K562 (cell line): Measurements from ENCODE around the gene ANAPC5. TPM values are rescaled to one million over a fixed set of nuclear protein-coding genes. Genes with fewer than 3 reads are reported as not detected.

Experiments used
- ATAC-seq: fragments of 200-7000 bp; cut with Tn5 transposase; 3 replicates; pipeline ENCODE4 v1.9.1; 2020; ENCODE audit warnings: moderate library complexity
- BruUV-seq: library from RNA; stranded (reverse); fragments of 400-500 nt; replicated peaks from 2 replicates; lab custom pipeline; 2021; lab: Mats Ljungman, UMichigan
- CTCF ChIA-PET: fragments of 300-600 bp; formaldehyde crosslinking; extraction: SDS; loops from one replicate; lab custom pipeline; 2021; ENCODE audit warnings: low intra/inter-chr PET ratio; lab: Yijun Ruan, JAX
- POLR2A ChIA-PET: fragments of 300-600, 350-650 bp; sonication (Branson Sonifier 250); formaldehyde crosslinking; extraction: SDS; loops from one replicate; lab custom pipeline; 2021; ENCODE audit warnings: antibody characterized with exemption, inconsistent platforms; lab: Yijun Ruan, JAX
- DNase-seq, 4 experiments: peaks; one replicate each; pipeline versions ENCODE4 v3.0.0 to v3.0.0-alpha.2; 2011 to 2018; ENCODE audit warnings: low spot score in 3 of 4, mixed read lengths in 3 of 4; ENCODE audit errors: extremely low read depth in 1 of 4
- FAIRE-seq: peaks from 2 replicates; lab custom pipeline; 2011; peaks lifted over from hg19 to GRCh38; lab: Jason Lieb, UNC
- H2AFZ ChIP-seq: 2 replicates; pipeline ENCODE4 v1.6.0; 2011; ENCODE audit warnings: low read depth, low read length, control low read depth, inconsistent platforms
- H3K27ac ChIP-seq: fragments of 200-600 bp; 3 replicates; pipeline ENCODE4 v1.8.0; 2011; ENCODE audit warnings: low read depth, mild to moderate bottlenecking, control low read depth, inconsistent platforms, low read length, moderate library complexity, mixed read lengths; ENCODE audit errors: extremely low read depth
- H3K27me3 ChIP-seq, 2 experiments: fragments of 300-600 bp in 1 of 2; 2 replicates in 1 of 2; 3 replicates in 1 of 2; pipeline versions ENCODE4 v1.6.0 to v1.8.0; 2011; ENCODE audit warnings: inconsistent platforms in 2 of 2, low read length in 2 of 2, mild to moderate bottlenecking in 1 of 2, mixed read lengths in 1 of 2, moderate library complexity in 1 of 2; ENCODE audit not compliant: control insufficient read depth in 2 of 2, insufficient read depth in 2 of 2
- H3K36me3 ChIP-seq: fragments of 300-600 bp; 3 replicates; pipeline ENCODE4 v1.8.0; 2011; ENCODE audit warnings: mild to moderate bottlenecking, low read length, inconsistent platforms; ENCODE audit not compliant: control insufficient read depth, insufficient read depth
- H3K4me1 ChIP-seq, 2 experiments: fragments of 200-600 bp in 1 of 2; replicated peaks in 1 of 2; 2 replicates in 1 of 2; 3 replicates in 1 of 2; pipeline versions ENCODE4 v1.5.1 to v1.8.0; 2011; ENCODE audit warnings: inconsistent platforms in 2 of 2, low read length in 2 of 2, mild to moderate bottlenecking in 1 of 2, mixed read lengths in 1 of 2, moderate library complexity in 1 of 2; ENCODE audit not compliant: control insufficient read depth in 2 of 2, insufficient read depth in 2 of 2
- H3K4me2 ChIP-seq: 2 replicates; pipeline ENCODE4 v1.6.1; 2011; ENCODE audit warnings: low read length, control low read depth, inconsistent platforms, mixed read lengths; ENCODE audit not compliant: insufficient read depth
- H3K4me3 ChIP-seq: fragments of 200-600 bp; sonication (generic), shearing (Covaris generic); 2 replicates; pipeline ENCODE4 v1.5.1; 2016; ENCODE audit warnings: control low read depth, inconsistent platforms
- H3K79me2 ChIP-seq: fragments of 200-600 bp; 3 replicates; pipeline ENCODE4 v1.8.0; 2011; ENCODE audit warnings: low read length, inconsistent platforms; ENCODE audit not compliant: control insufficient read depth, insufficient read depth
- H3K9ac ChIP-seq, 2 experiments: 2 replicates each; pipeline versions ENCODE4 v1.6.0 to v1.6.1; 2011; ENCODE audit warnings: low read depth in 2 of 2, low read length in 2 of 2, control low read depth in 1 of 2, inconsistent platforms in 1 of 2, mild to moderate bottlenecking in 1 of 2, mixed read lengths in 1 of 2; ENCODE audit not compliant: insufficient read depth in 1 of 2
- H3K9me1 ChIP-seq: one replicate; pipeline ENCODE4 v1.6.0; 2011; ENCODE audit warnings: inconsistent platforms, mild to moderate bottlenecking, low read length, moderate library complexity; ENCODE audit not compliant: control insufficient read depth, insufficient read depth
- H3K9me3 ChIP-seq: replicated peaks from 2 replicates; pipeline ENCODE4 v1.5.1; 2011; ENCODE audit warnings: low read depth, low read length, inconsistent platforms; ENCODE audit not compliant: control insufficient read depth, insufficient read depth
- H4K20me1 ChIP-seq: replicated peaks from 2 replicates; pipeline ENCODE4 v1.6.1; 2011; ENCODE audit warnings: low read length, inconsistent platforms, mixed read lengths; ENCODE audit not compliant: control insufficient read depth, insufficient read depth
- CEBPB ChIP-seq: fragments of 450-650 bp; IDR thresholded peaks from 2 replicates; pipeline ENCODE4 v1.6.1; 2016; ENCODE audit warnings: missing genetic modification characterization, missing compliant biosample characterization
- DEAF1 ChIP-seq: fragments of 450-650 bp; formaldehyde crosslinking; IDR thresholded peaks from 2 replicates; pipeline ENCODE4 v1.4.0; 2020; ENCODE audit warnings: mild to moderate bottlenecking, moderate library complexity
- HDAC6 ChIP-seq: IDR thresholded peaks from 2 replicates; pipeline ENCODE4 v1.6.1; 2012; ENCODE audit warnings: low read depth, mild to moderate bottlenecking, control low read depth, inconsistent platforms, low read length, moderate library complexity
- MBD1 ChIP-seq: fragments of 250-450 bp; sonication (Bioruptor Pico); IDR thresholded peaks from 2 replicates; pipeline ENCODE4 v1.8.0; 2022; ENCODE audit warnings: inconsistent platforms
- MEF2A ChIP-seq: IDR thresholded peaks from 2 replicates; pipeline ENCODE4 v1.6.1; 2011; ENCODE audit warnings: low read depth, mild to moderate bottlenecking, low read length, moderate library complexity; ENCODE audit not compliant: control insufficient read depth
- MTA3 ChIP-seq: fragments of 450-650 bp; formaldehyde crosslinking; IDR thresholded peaks from 2 replicates; pipeline ENCODE4 v1.6.1; 2017; ENCODE audit warnings: mild to moderate bottlenecking, borderline replicate concordance
- NCOA2 ChIP-seq, 2 experiments: fragments of 450-650 bp; IDR thresholded peaks; 2 replicates each; pipeline ENCODE4 v1.6.1; 2018; ENCODE audit warnings: mild to moderate bottlenecking in 2 of 2, moderate library complexity in 1 of 2; ENCODE audit not compliant: partially characterized antibody in 2 of 2
- PATZ1 ChIP-seq: fragments of 250-450 bp; sonication (Bioruptor Pico); IDR thresholded peaks from 2 replicates; pipeline ENCODE4 v1.5.0; 2020; ENCODE audit warnings: mild to moderate bottlenecking, borderline replicate concordance
- PCBP2 ChIP-seq: fragments of 200-400 bp; formaldehyde crosslinking; IDR thresholded peaks from 2 replicates; pipeline ENCODE4 v1.6.1; 2018; ENCODE audit warnings: low read length, low read depth, mild to moderate bottlenecking, moderate library complexity; ENCODE audit not compliant: poor library complexity, severe bottlenecking
- SFPQ ChIP-seq: fragments of 200-400 bp; formaldehyde crosslinking; IDR thresholded peaks from 2 replicates; pipeline ENCODE4 v1.6.1; 2017; ENCODE audit warnings: mild to moderate bottlenecking, low read depth, low read length, moderate library complexity
- ZBTB9 ChIP-seq: fragments of 450-650 bp; formaldehyde crosslinking; IDR thresholded peaks from 2 replicates; pipeline ENCODE4 v1.4.0; 2020; ENCODE audit warnings: mild to moderate bottlenecking, moderate library complexity
- ZNF121 ChIP-seq: sonication (generic); formaldehyde crosslinking; conservative IDR thresholded peaks from 2 replicates; pipeline ENCODE4 v1.8.0; 2022; ENCODE audit warnings: missing genetic modification reagents
- WGBS: fragments of 100-300 bp; shearing (Covaris generic); methylation state at CpG from one replicate; pipeline ENCODE4 v1.1.6; 2016; ENCODE audit warnings: low coverage, mixed read lengths; ENCODE audit not compliant: insufficient coverage; ENCODE audit errors: missing lambda C conversion rate; 5-methylcytosine and 5-hydroxymethylcytosine counted together
- in situ Hi-C: fragments of 300-500 bp; cut with MboI; formaldehyde crosslinking; loops from 4 replicates; pipeline ENCODE4 v1.15.0; 2018; ENCODE audit warnings: inconsistent platforms, mixed read lengths
- intact Hi-C: fragments of 100-400 bp; cut with micrococcal nuclease; formaldehyde crosslinking; loops from 2 replicates; pipeline ENCODE4 v1.14.2; 2022
- polyA plus RNA-seq, 8 experiments: library from polyadenylated mRNA; depleted of rRNA in 4 of 8; stranded (reverse) in 5 of 8; unstranded in 3 of 8; fragments of >200 nt; fragmentation: Nextera tagmentation in 2 of 8; fragmentation: Illumina TruSeq in 1 of 8; extraction: Ambion mirVana in 2 of 8; extraction: Trizol in 1 of 8; gene quantifications; 2 replicates each; pipeline versions ENCODE4 v1.2.1 to v1.2.3, GENCODE V29; 2011 to 2014; ENCODE audit warnings: inconsistent platforms in 1 of 8, missing spikeins in 1 of 8
- total RNA-seq, 7 experiments: library from RNA; depleted of rRNA in 6 of 7; stranded (reverse); fragments of >200 nt in 6 of 7; fragmentation: Illumina TruSeq in 2 of 7; extraction: Trizol in 2 of 7; gene quantifications; 2 replicates each; pipeline versions ENCODE4 v1.2.1 to v1.2.3, GENCODE V29; 2011 to 2021; ENCODE audit warnings: low replicate concordance in 1 of 7

ANAPC5 gene
- total and polyA plus RNA-seq, 9 of the 15 experiments (the other 6 are each of a cell fraction or from before 2014, with no cell fraction given), result 136 to 315 (median 197) TPM

GRCh38 chr12:121283388-121283787 lies 68.8 kb downstream of the ANAPC5 start:
- Histone ChIP-seq H3K4me3 (no peak overlapping the region), H2AFZ (no peak overlapping the region), H3K79me2 (peaks cover 6% of the 10 kb centered on the region; the same call in 1 of the 3 replicates), H3K9me1 (no peaks in the 10 kb centered on the region), H3K36me3 (0 out of 3 replicates have a peak, but pooled peaks cover 8% of the 10 kb centered on the region), H3K4me1 (peaks cover 13 to 32% of the 10 kb centered on the region in 2 experiments; a peak in 4 of 5 replicates), H3K9ac (peak overlapping the region in 1 of 2 experiments; percentile 82; a peak in 1 of 4 replicates), H3K9me3 (no peaks in the 10 kb centered on the region), H4K20me1 (peaks cover 34% of the 10 kb centered on the region), H3K27ac (no peak overlapping the region; the same call in 2 of the 3 replicates), H3K27me3 (no peaks in the 10 kb centered on the region), H3K4me2 (no peak overlapping the region; the same call in 1 of the 2 replicates)
- 43% methylated on average over 5 of the region's 5 CpGs for WGBS
- in situ Hi-C loops, result no loop called here
- intact Hi-C loops, result no loop called here
- POLR2A ChIA-PET, result interaction anchor here (0.6 to 1.3 kb wide), 6 partner anchors 9 to 278 kb away, joined by 3 to 6 read pairs (median 3); no protein-coding TSS in a partner anchor
- no TSS peak for BruUV-seq
- CTCF ChIA-PET, result no interaction called here
- FAIRE-seq (no peak), ATAC-seq (peak; percentile 31), DNase-seq (no peak)
- TF ChIP-seq NCOA2 (IDR thresholded peaks at IDR 0.05; ENCODE audit: partially characterized antibody in 2 of 2) (no peak), CEBPB (tag) (no peak), DEAF1 (CRISPR knock-in tag) (no peak), MBD1 (CRISPR knock-in tag) (no peak), PCBP2 (no peak), SFPQ (no peak), MTA3 (no peak), ZBTB9 (no peak), HDAC6 (no peak), MEF2A (no peak), PATZ1 (no peak), ZNF121 (peak; percentile 78)
